Caco-2 (cell line): ENCODE results near the gene CDH13. TPM values are rescaled to one million over a fixed set of nuclear protein-coding genes. Genes with fewer than 3 reads are reported as not detected.
A peak's percentile ranks its signal among the peaks of the same experiment; 100 is the strongest.

Experiments
- BruUV-seq: library from RNA; stranded (reverse); fragments of 400-500 nt; replicated peaks from 2 replicates; lab custom pipeline; 2021; lab: Mats Ljungman, UMichigan
- CTCF ChIA-PET: fragments of 300-600 bp; sonication (Branson Sonifier 250); formaldehyde crosslinking; loops from one replicate; lab custom pipeline; 2022; ENCODE audit warnings: antibody characterized with exemption; lab: Charles Lee
- POLR2A ChIA-PET: fragments of 300-600 bp; sonication (Branson Sonifier 250); formaldehyde crosslinking; loops from one replicate; lab custom pipeline; 2022; ENCODE audit warnings: antibody characterized with exemption; lab: Charles Lee
- DNase-seq, 2 experiments: peaks; one replicate each; pipeline versions ENCODE4 v3.0.0 to v3.0.0-alpha.2; 2020 to 2022
- H3K27me3 ChIP-seq: replicated peaks from 2 replicates; pipeline ENCODE4 v1.6.0; 2011; ENCODE audit warnings: low read length; ENCODE audit not compliant: control insufficient read depth, insufficient read depth
- H3K36me3 ChIP-seq: 2 replicates; pipeline ENCODE4 v1.5.1; 2011; ENCODE audit warnings: low read length; ENCODE audit not compliant: control insufficient read depth, insufficient read depth
- H3K4me1 ChIP-seq: fragments of 250-450 bp; sonication (Bioruptor Pico); 2 replicates; pipeline ENCODE4 v1.5.1; 2020; ENCODE audit warnings: mild to moderate bottlenecking
- H3K4me3 ChIP-seq: 2 replicates; pipeline ENCODE4 v1.5.1; 2011; ENCODE audit warnings: low read depth, mild to moderate bottlenecking, control low read depth, low read length
- H3K9me3 ChIP-seq: fragments of 250-450 bp; sonication (Bioruptor Pico); 2 replicates; pipeline ENCODE4 v1.5.1; 2020; ENCODE audit warnings: mild to moderate bottlenecking, moderate library complexity
- H3K27ac Mint-ChIP-seq: one replicate; pipeline ENCODE4 v1.8.0; 2022; ENCODE audit warnings: mixed read lengths; ENCODE audit not compliant: unreplicated experiment
- H3K27me3 Mint-ChIP-seq: one replicate; pipeline ENCODE4 v1.8.0; 2022; ENCODE audit warnings: mixed read lengths; ENCODE audit not compliant: insufficient read depth, unreplicated experiment
- H3K36me3 Mint-ChIP-seq: one replicate; pipeline ENCODE4 v1.8.0; 2022; ENCODE audit warnings: mild to moderate bottlenecking, mixed read lengths; ENCODE audit not compliant: insufficient read depth, unreplicated experiment
- H3K4me1 Mint-ChIP-seq: one replicate; pipeline ENCODE4 v1.8.0; 2022; ENCODE audit warnings: low read depth, mixed read lengths; ENCODE audit not compliant: unreplicated experiment
- H3K4me3 Mint-ChIP-seq: one replicate; pipeline ENCODE4 v1.8.0; 2022; ENCODE audit warnings: mild to moderate bottlenecking, moderate library complexity, mixed read lengths; ENCODE audit not compliant: unreplicated experiment
- H3K9me3 Mint-ChIP-seq: one replicate; pipeline ENCODE4 v1.8.0; 2022; ENCODE audit warnings: mixed read lengths; ENCODE audit not compliant: unreplicated experiment
- CTCF ChIP-seq, 2 experiments: fragments of 200-600 bp in 1 of 2; IDR thresholded peaks; 1 replicate in 1 of 2; 2 replicates in 1 of 2; pipeline versions ENCODE4 v1.5.1 to v1.8.0; 2011 to 2022; ENCODE audit warnings: antibody characterized with exemption in 1 of 2, control low read depth in 1 of 2, inconsistent platforms in 1 of 2, low read depth in 1 of 2, low read length in 1 of 2, mild to moderate bottlenecking in 1 of 2, moderate library complexity in 1 of 2; ENCODE audit not compliant: insufficient read depth in 1 of 2, severe bottlenecking in 1 of 2, unreplicated experiment in 1 of 2
- intact Hi-C: fragments of 100-400 bp; cut with micrococcal nuclease; formaldehyde crosslinking; loops from one replicate; pipeline ENCODE4 v1.10.0; 2022; ENCODE audit not compliant: unreplicated experiment
- total RNA-seq: library from RNA; stranded (reverse); gene quantifications from 2 replicates; pipeline ENCODE4 v1.2.3, GENCODE V29; 2022

CDH13 gene
- total RNA-seq, 1 experiment from 2014 or later = 2.2 TPM

- H3K27me3 ChIP-seq = no peaks in the 10 kb centered on the region; the same call in 1 of the 2 replicates
- H3K4me3 ChIP-seq = no peak overlapping the region
- H3K36me3 ChIP-seq = no peaks in the 10 kb centered on the region
- no peak overlapping the region for H3K4me3 Mint-ChIP-seq
- intact Hi-C loops = no loop called here
- H3K27ac Mint-ChIP-seq = no peak overlapping the region
- H3K36me3 Mint-ChIP-seq = no peaks in the 10 kb centered on the region
- TF ChIP-seq CTCF (IDR thresholded peaks at IDR 0.05; ENCODE audit: insufficient read depth in 1 of 2, low read depth in 1 of 2, low read length in 1 of 2, severe bottlenecking in 1 of 2, unreplicated experiment in 1 of 2) = no peak
- no peaks in the 10 kb centered on the region for H3K4me1 ChIP-seq
- no peaks in the 10 kb centered on the region for H3K4me1 Mint-ChIP-seq
- CTCF ChIA-PET = no interaction called here
- H3K9me3 Mint-ChIP-seq = no peaks in the 10 kb centered on the region
- POLR2A ChIA-PET = no interaction called here
- peaks cover 17% of the 10 kb centered on the region for H3K27me3 Mint-ChIP-seq
- no peaks in the 10 kb centered on the region for H3K9me3 ChIP-seq
- no TSS peak for BruUV-seq
- DNase-seq = no peak
These were observed 127.1 kb downstream of the CDH13 start for GRCh38 chr16:82753821-82754220.

- H3K4me1 Mint-ChIP-seq = no peaks in the 10 kb centered on the region
- no peaks in the 10 kb centered on the region for H3K9me3 ChIP-seq
- intact Hi-C loops = loop anchor here (5.0 kb wide), 2 partner anchors 312 to 462 kb away; no protein-coding TSS in a partner anchor
- H3K4me1 ChIP-seq = no peaks in the 10 kb centered on the region
- BruUV-seq = no TSS peak
- H3K27me3 Mint-ChIP-seq = peaks cover 12% of the 10 kb centered on the region
- TF ChIP-seq CTCF (IDR thresholded peaks at IDR 0.05; ENCODE audit: insufficient read depth in 1 of 2, low read depth in 1 of 2, low read length in 1 of 2, severe bottlenecking in 1 of 2, unreplicated experiment in 1 of 2) = no peak
- no peaks in the 10 kb centered on the region for H3K27me3 ChIP-seq
- H3K4me3 Mint-ChIP-seq = no peak overlapping the region
- no peaks in the 10 kb centered on the region for H3K9me3 Mint-ChIP-seq
- DNase-seq = no peak
- no peak overlapping the region for H3K4me3 ChIP-seq
- no peak overlapping the region for H3K27ac Mint-ChIP-seq
- H3K36me3 ChIP-seq = no peaks in the 10 kb centered on the region
- POLR2A ChIA-PET = no interaction called here
- CTCF ChIA-PET = no interaction called here
- no peaks in the 10 kb centered on the region for H3K36me3 Mint-ChIP-seq
These were observed 128.1 kb downstream of the CDH13 start for GRCh38 chr16:82754716-82755513.

GRCh38 chr16:82755570-82756282 is 129.0 kb downstream of the CDH13 start:
- peak in 1 of 2 experiments; percentile 6 for DNase-seq
- Histone ChIP-seq H3K9me3 (no peaks in the 10 kb centered on the region), H3K4me3 (no peak overlapping the region), H3K36me3 (no peaks in the 10 kb centered on the region), H3K27me3 (no peaks in the 10 kb centered on the region), H3K4me1 (no peaks in the 10 kb centered on the region)
- Mint-ChIP-seq H3K4me3 (no peak overlapping the region), H3K27me3 (peaks cover 12% of the 10 kb centered on the region), H3K9me3 (no peaks in the 10 kb centered on the region), H3K4me1 (no peaks in the 10 kb centered on the region), H3K36me3 (no peaks in the 10 kb centered on the region), H3K27ac (no peak overlapping the region)
- intact Hi-C loops = loop anchor here (5.0 kb wide), 2 partner anchors 312 to 462 kb away; no protein-coding TSS in a partner anchor
- ChIA-PET CTCF (no interaction called here), POLR2A (no interaction called here)
- no TSS peak for BruUV-seq
- peak; percentile 28 to 36 for TF ChIP-seq CTCF (IDR thresholded peaks at IDR 0.05; ENCODE audit: insufficient read depth in 1 of 2, low read depth in 1 of 2, low read length in 1 of 2, severe bottlenecking in 1 of 2, unreplicated experiment in 1 of 2)
